Activated CD4-positive, alpha-beta T cell treated with anti-CD3 and anti-CD28 coated beads, Interleukin-2, amount 50 U/mL, for 16 hours (primary cell): ENCODE results near the gene SMOC2.
"Not testable (repeated sequence)": the region's sequence is repeated elsewhere in the genome, so short reads cannot be mapped to it uniquely, and the experiment has no call there.

ENCODE experiments used
- DNase-seq: peaks from one replicate; pipeline ENCODE4 v3.0.0-alpha.2; 2020

SMOC2 gene

DNA sequence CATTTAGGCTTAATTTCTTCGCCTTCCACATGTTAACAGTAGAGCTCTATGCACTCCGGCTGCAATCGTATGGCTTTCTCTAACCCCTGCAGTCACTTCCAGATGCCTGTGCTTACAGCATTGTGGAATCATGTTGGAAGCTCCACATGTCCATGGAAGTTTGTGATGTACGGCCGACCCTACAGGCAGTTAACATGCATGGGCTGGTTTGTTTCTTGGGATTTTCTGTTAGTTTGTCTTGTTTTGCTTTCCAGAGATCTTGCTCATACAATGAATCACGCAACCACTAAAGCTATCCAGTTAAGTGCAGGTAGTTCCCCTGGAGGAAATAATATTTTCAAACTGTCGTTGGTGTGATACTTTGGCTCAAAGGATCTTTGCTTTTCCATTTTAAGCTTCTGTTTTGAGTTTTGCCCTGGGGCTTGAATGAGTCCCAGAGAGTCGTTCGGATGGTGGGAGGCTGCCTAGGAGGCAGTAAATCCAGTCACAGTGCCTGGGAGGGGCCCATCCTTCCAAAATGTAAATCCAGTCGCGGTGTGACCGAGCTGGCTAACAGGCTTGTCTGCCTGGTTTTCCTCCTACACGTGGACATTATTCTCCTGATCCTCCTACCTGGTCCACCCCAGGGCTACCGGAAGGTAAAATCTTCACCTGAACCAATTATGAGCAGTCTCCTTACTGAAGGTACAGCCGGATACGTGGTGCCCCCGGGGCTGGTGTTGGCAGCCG, 225.9 kb downstream of the SMOC2 start:
- DNase-seq = no peak

DNA sequence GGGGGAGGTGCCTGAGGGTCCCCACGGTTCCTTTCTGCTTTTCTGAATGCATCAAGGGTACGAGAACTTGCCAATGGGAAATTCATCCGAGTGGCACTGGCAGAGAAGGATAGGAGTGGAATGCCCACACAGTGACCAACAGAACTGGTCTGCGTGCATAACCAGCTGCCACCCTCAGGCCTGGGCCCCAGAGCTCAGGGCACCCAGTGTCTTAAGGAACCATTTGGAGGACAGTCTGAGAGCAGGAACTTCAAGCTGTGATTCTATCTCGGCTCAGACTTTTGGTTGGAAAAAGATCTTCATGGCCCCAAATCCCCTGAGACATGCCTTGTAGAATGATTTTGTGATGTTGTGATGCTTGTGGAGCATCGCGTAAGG, 226.4 kb downstream of the SMOC2 start:
- no peak for DNase-seq

DNA sequence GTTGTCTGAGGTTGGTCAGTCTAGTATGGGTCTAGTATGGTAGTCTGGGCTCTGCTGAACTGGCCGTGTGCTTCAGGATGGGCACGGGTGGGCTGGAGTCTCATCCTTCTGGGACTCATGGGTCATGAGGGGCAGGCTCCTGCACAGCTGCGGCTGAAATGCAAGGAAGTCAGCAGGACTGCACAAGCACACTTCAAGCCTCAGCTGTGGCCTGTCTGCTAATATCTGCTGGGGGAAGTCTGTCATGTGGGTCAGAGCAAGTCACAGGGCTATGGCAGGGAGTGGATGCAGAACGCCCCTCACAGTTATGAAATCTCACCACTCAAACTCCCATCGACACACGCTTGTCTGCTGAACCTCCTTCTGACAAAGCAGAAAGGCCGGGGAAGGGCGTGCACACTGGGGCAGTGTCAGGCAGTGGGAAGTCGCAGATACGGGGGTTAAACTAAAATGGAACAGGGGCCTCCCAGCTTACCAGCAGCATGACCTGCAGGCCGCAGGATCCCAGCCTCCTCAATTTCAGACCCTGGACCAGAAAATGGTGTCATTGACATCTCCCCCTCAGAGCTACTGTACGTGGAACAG, 229.5 kb downstream of the SMOC2 start:
- DNase-seq = no peak

DNA sequence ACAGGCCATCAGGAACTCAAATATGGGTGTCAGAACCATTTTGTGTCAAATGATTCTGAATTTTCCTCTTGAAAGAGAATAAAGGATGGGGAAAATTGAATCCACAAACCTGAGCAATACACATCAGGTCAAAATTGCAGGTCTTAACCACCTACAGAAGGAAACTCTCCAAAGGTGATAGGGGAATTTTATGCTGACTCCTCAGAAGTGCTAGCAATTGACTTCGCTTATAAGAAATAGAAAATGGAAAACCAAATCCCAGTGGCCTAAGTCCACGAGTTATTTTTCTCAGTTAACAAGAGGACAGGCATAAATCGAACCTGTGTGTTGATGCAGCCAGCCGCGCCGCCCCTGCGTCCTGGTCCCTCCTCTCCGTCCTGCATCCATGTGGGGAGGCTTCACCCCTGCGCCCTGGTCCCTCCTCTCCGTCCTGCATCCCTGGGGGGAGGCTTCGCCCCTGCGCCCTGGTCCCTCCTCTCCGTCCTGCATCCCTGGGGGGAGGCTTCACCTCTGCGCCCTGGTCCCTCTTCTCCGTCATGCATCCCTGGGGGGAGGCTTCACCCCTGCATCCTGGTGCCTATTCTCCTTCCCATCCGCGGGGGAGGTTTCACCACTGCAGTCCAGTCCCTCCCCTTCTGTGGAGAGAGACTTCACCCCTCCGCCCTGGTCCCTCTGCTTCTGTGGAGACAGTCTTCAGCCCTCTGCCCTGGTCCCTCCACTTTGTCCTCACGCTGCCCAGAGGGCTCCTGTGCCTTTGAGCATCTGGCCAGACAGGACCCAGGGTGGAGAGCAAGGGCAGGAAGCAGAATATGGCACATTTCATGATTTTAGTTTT, 230.3 kb downstream of the SMOC2 start:
- DNase-seq = no peak

DNA sequence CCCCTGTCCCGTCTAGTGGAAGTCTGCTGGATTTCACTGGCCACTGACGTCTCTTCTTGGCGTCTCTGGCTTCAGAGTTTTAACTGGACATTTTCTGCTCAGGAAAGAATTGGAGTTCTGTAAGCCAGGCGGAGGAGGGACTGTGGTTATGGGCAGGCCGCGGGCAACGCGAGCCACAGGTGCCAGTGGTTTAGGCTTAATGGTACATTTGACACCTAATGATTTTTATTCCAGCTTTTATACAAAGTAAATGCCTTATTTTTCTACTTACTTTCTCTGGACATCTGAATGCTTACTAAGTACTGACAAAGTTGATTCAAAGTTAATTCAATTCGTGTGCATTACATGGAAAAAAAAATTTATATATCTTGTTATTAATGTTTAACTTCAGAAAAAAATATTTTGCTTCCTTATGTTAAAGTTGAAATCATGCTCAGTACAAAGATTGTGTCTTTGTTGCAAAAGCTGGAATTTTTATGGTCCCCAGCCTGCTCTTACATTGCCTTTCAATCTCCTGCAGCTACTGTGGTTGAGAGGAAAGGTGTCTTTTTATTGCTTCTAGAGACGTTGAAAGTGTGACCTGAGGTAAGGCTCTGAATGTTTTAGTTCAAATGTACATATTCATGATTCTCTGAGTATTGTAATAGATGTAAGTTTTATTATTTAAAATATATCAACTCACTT, 231.0 kb downstream of the SMOC2 start:
- DNase-seq = no peak

DNA sequence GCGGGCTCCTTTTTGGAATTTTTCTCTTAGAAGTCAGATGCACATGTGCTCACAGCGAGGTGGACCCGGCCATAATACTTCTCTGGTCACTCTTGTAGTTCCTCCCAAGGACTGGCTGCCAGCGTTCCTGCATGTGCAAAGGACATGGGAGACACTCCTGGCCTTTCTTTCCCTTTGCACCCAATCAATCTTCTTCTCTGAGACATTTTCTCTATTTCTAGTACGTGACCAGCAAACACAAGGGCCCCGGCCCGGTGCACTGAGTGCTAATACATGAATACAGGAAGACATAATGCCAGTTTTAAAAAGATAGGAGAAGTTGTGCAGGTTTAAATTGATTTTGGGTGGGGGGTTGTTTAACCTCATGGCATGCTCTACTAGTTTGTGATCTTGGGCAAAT, 233.6 kb downstream of the SMOC2 start:
- DNase-seq = no peak

DNA sequence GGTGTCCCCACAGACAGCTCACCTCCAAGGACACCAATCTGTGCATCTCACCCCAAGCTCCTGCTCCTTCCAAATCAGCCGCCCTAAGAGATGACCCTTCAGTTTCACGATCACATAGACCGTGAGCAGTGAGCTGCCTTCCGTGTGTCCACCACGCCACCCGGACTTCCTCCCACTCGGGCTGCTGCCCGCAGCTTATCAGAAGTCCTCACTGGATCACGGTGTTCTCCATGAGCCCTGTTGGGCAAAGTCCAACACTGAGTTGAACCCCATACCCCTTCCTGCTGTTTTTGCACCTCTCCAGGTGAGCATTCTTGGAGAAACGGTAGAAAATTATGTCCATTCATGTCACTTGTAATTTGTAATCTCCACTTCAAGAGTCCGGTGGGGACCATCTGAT, 234.4 kb downstream of the SMOC2 start:
- no peak for DNase-seq

DNA sequence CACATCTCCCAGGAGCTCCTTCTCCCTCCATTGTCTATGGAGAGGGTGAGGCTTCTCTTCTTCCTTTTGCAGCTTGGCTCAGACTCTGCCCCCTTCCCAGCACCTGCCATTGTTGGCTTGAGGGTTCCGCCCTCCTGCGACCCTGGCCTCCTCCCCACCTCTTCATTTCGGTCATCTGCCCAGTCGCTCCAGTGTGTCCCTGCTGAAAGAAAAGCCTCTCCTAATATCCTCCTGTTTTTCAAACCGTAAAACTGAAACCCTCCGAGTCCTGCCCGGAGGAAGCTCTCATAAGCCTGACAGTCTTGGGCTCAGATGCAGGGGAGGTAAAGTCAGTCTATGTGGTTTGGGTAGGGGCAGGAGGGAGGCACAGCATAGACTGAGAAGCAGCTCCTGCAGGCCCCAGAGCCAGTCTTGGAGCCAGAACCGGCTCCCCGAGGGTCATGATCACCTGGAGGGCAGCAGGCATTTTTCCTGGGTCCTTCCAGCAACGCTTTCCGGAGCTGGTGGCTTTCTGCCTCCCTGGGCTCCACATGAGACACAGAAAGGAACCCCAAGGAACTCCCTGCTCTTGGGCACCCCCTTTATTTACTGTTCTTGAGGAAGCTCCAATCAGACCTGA, 235.1 kb downstream of the SMOC2 start:
- DNase-seq = no peak

DNA sequence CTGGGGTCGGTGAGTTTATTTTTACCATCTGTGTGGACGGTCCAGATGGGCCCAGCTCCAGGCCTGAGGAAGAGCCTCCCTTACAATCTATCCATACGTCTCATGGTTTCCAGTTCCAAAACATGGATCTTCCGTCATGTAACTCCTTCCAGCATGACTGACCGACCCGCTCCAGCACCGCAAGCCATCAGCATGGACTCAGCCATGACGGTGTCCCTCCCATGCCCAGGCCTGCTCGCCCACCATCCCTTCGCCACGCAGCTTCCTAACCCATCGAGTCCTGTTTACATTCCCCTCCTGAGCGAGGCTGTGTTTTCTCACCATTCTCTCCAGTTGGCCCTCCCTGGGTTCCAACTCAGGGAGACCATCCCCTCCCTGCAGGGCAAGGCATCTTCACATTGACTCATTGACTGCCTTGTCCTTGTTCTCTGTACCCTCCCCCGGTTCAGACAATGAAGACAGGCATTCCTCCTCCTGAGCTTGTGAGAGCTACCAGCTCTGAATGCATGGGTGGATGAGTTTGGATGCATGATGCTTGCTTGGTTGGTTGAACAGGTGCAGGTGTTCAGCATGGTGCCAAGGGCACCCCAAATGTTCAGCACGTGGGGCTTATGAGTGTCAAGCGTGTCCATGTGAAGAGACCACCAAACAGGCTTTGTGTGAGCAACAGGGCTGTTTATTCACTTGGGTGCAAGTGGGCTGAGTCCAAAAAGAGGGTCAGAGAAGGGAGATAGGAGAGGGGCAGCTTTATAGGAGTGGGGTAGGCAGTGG, 235.8 kb downstream of the SMOC2 start:
- DNase-seq = no peak

DNA sequence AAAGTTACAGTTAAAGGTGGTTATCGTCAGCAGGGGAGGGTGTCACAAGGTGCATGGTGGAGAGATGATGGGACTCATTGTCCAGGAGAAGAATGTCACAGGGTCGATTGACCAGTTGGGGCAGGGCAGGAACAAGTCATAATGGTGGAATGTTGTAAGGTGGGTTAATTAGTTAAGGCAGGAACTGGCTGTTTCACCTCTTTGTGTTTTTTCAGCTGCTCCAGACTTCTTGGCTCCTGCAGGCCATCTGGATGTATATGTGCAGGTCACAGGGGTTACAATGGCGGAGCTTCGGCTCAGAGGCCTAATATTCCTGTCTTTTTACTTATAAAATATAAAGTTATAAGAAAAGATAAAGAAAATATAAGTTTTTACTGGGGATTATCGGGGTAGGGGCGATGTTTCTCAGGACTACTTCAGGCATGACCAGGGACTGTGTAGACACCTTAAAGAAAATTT, 236.4 kb downstream of the SMOC2 start:
- not testable (repeated sequence) for DNase-seq

DNA sequence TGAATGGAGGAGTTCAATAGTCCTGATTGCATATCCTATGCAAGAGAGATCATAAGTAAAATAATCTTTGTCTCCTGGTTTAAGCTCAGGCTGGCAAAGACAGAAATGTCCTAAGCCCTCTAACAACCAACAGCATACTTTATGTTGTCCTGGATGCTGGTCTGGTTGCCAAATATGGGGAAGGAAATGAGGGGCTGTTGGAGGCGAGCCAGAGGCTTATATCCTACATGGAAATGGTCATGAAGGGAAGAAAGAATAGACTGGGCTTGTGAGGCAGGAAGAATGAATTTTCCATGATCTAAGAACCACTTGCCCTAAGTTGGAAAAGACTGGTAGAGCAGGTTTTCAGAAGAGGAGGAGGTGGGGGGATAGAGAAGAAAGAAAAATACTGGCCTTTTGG, 237.1 kb downstream of the SMOC2 start:
- no peak for DNase-seq

DNA sequence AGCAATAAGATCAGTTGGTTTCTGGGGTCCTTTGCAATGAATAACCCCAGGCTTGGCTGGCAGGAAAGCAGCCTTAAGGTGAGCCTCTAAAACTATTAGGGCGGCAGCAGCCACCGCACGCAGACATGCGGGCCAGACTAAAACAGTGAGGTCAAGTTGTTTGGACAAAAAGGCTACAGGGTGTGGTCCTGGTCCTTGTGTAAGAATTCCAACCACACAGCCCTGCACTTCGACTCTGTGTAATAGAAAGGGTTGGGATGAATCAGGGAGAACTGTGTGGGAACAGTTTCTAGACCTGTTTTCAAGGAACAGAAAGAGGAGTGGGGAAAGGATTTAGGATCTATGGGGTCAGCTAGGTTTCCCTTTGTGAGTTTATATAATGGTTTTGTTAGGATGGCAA, 237.6 kb downstream of the SMOC2 start:
- DNase-seq = no peak

DNA sequence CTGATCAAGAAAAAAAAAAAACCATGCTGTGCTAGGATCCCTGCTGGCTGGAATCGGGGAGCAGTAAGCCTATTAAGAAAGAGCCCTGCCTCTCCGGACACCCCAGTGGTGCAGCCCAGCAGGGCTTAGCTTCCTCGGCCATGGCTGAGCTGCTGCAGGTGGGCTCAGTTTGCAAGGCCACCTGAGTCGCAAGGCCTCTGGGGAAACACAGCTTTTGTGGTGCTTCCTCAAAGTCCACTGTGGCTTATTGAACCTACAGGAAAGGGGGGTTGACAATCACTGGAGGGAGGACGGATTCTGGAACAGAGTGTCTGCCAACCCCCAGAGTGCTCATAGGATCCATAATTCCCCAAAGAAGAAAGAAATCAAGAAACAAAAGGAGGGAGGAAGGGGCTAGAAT, 240.8 kb downstream of the SMOC2 start:
- no peak for DNase-seq

DNA sequence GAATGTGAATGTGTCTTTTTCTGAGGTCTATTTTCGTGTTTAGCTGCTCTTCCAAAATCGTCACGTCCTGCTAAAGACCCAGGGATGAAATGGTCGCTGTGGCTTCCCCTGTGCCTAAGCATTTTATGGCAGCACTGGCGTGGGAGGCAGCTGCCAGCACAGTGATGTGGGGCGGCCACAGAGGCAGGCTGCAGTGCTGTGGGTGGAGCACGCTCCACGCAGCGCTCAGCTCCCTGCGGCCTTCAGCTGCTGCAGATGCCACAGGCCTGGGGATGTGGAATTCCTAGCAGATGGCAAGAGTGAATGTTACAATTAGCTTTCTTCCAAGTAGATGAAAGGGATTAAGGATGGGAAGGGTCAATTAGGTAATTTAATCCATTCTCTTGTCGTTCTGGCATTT, 242.6 kb downstream of the SMOC2 start:
- DNase-seq = no peak

DNA sequence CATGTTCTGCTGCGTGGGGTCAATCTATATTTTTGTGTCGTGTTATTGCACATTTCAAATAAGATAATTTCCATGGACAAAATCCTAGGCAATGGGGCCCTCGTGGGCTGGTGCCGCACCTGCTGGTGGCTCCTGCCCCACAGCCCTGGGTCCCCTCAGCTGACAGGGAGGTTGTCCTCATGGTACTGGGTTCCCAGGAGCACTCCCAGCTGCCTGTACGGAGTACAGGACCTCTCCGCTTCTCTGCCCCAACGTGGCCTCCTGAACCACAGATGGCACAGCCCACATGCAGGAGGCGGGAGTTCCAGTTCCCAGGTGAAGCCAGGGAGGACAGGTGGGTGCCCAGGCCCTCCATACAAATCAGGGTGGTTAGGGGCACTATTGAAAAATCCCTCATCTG, 243.5 kb downstream of the SMOC2 start:
- no peak for DNase-seq

DNA sequence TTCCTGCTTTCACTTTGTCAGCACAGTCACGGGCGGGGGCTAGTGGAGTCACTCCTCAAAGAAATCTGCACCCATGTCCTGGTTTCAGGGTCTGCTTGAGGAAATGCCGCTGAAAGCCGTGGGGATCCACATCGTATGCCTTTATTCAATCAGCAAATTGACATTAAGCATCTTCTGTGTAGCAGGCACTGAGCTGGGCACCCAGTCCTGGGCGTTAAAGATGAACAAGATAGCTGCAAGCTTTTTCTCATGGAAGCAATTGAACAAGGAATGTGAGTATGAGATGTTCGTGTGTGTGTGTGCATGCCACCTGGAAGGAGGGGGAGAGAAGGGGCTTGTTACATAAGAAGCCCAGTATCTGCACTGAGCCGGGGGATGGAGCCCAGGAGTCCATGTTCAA, 243.9 kb downstream of the SMOC2 start:
- DNase-seq = no peak

DNA sequence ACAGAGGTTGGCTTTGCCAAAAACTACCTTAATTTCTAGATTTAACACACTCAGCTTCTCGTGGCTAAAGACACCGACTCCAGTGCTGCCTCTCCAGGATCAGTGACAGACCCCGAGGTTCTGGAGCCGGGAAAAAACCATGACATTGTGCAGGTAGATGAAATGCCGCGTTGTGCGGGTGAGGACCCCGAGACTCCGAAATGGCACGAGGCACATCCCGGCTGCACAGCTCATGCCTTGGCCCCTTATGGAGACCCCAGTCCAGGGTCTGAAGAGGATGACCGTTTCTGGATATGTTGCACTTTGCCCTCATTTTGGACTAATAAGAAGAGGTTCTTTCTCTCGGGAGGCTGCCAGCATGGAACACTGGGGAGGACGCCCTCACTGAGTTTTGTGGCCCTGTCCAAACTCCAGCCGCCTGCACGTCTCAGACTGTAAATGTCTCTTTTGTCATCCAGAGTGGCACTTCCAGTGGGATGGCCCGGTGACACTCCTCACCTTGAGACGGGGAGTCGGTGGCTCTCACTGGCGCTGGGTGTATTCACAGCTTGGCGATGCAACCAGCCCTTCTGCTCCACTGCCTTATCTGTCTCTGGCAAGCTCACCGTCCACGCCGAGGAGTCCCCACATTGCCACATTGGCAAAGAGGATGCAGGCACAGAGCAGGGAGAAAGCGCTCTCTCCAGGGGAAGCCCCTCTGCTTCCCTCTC, 245.2 kb downstream of the SMOC2 start:
- no peak for DNase-seq

DNA sequence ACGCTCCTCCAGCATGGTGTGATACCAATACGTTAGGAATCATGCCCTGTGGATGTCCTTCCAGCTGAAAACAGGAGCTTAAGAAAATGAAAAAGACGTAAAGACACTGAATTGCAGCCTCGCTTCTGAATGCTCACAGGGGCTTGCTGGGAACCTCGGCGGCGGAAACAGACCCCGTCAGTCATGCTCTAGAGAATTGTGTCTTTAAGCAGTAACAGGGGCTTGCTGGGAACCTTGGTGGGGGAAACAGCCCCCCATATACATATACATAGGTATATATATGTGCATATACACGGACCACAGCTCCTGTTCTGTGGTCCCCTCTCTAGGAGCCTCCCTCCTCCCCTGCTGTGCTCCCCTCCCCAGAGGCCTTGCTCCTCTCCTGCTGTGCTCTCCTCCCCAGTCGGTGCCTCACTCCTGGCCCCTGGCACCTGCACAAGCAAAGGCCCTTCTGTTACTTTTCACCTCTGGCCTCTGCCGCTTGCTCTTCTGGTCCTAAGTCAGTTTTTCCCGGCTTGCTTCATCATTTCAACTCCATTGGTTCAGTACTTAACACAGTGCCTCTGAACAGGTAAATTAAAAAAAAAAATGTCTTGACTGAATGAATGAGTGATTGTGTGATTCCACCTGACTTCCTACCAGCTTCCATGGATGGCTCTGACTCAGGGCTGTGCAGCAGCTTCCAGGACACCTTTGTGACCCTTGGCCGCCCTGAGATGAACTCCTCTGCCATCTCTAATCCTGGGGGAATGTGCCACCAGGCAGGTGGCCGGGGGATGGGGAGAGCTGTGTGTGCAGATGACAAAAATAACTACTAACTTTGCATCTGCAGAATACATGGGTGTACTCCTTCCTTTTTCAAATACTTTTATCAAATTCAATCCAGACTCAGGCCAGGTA, 246.1 kb downstream of the SMOC2 start:
- no peak for DNase-seq

DNA sequence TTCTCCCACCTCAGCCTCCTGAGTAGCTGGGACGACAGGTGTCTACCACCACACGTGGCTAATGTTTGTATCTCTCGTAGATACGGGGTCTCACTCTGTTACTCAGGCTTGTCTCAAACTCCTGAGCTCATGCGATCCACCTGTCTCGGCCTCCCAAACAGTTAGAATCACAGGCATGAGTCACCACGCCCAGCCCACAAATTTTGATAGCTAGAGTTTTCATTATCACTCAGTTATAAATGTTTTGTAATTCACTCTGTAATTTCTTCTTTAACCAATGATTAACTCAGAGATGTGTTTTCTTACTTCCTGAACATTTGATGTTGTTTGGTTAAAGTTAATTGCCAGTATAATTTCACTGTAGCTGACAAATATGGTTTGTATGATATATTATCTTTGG, 249.3 kb downstream of the SMOC2 start:
- DNase-seq = no peak

DNA sequence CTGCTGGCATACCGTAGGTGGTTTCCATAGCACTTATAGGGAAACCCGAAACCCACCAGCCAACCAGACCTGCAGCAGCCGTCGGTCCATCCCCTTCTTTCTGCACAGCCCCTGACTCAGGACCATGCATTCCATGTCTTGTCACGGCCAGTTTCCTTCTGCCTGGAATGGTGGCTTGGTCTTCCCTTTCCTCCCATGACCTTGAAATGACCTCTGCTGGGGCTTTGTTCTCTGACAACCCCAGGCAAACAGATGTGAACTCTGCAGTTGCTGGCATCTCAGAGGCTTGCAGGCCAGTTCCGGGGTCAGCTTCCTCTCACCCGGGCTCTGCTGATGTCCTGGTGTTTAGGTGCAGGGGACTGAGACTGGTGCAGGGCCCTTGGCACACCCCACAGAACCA, 250.8 kb downstream of the SMOC2 start:
- DNase-seq = no peak
